ENCODE data around the gene CHST6.
A peak's percentile ranks its signal among the peaks of the same experiment; 100 is the strongest.
"Not testable (repeated sequence)": the region's sequence is repeated elsewhere in the genome, so short reads cannot be mapped to it uniquely, and the experiment has no call there.

The CHST6 gene

DNA sequence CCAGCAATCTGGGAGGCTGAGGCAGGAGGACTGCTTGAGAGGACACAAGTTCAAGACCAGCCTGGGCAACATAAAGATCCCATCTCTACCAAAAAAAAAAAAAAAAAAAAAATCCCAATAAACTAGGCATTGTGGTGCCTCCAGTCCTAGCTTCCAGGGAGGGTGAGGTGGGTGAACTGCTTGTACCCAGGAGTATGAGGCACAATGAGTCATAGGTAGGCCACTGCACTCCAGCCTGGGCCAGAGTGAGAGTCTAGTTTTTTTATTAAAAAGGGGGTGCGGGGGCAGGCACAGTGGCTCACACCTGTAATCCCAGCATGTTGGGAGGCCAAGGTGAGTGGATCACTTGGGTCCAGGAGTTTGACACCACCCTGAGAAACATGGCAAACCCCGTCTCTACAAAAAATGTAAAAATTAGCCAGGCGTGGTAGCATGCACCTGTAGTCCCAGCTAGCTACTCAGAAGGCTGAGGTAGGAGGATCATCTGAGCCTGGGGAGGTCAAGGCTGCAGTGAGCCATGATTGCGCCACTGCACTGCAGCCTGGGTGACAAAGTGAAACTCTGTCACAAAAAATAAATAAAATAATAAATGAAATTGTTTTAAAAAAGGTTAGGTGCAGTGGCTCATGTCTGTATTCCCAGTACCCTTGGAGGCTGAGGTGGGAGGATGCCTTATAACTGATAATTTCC, 7.8 kb upstream of the CHST6 start:
- no peak for DNase-seq (ENCODE audit: low spot score)

- DNase-seq (ENCODE audit: low spot score), result not testable (repeated sequence)
These were observed 6.6 kb upstream of the CHST6 start for GRCh38 chr16:75501820-75502219.

GRCh38 chr16:75501359-75501758, 6.1 kb upstream of the CHST6 start:
- DNase-seq (ENCODE audit: low spot score), result no peak

DNA sequence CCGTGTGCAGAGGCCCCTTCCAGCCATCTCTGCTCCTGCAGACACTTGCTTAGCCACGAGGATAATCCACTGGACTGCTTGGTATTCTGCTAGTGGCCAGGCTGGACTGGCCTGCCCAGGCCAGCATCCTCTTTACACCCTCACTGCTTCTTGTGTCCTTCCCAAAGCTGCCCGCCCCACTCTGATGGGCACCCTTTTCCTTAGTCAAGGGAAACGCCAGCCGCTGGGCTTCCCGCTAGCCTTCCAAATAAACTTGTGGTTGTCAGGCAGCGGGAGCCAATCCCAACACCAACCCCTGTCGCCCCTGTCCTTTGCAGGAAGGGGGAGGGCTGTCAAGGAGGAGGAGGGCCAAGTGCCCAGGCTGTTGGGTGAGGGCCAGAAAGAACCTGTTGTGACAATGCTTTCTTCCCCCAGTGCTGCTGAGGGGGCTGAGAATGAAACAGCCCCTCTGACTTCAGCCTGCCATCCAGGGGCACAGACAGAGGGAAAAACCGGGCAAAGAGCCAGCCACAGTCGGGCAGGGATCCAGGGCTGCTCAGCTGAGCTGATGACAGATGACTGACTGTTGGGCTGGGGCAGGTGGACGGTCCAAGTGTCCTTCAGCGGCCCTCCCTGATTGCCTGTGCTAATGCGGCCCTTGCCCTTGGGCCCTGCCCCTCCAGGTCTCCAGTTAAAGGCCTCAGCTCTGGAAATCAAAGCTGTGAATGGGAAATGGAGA, 3.5 kb upstream of the CHST6 start:
- DNase-seq (ENCODE audit: low spot score), result not testable (repeated sequence)

- DNase-seq (ENCODE audit: low spot score), result no peak
These were observed 2.3 kb upstream of the CHST6 start for GRCh38 chr16:75497558-75497957.

DNA sequence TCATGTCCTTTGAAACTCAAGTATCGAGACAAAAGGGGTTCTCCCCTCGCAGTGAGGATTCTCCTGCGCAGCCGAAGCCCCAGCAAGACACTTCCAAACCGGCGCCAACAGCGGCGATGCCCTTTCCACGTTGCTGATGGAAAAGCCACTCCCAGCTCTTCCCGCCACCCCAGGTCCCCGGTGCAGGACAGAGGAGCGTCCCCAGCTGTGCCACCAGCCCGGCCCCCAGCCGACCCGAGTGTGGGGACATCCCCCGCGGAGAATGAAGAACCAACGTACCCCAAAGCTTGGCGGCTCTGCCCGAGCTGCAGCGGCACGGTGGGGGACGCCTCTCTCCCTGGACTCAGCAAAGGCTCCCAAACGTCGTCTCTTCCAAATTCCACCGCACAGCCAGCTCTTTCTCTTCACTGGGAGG, 573 bp downstream of the CHST6 start:
- no peak for DNase-seq (ENCODE audit: low spot score)

DNA sequence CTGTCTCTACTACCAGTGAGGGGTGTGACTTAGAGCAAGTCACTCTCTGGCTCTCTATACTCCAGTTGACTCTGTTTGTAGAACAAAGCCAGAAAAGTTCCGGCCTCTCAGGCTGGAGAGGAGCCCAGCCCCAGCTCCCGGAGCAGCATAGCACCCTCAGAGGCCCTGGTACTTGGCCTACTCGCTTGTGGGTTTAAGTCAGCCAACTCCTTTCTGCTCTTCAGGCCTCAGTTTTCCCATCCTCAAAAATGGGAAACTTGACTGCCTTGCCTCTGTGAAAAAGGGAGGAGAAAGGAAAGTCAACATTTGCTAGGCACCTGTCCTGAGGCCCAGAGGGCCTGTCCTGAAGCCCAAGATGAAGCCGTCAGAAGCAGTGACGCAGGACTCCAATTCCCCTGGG, 1.1 kb downstream of the CHST6 start:
- DNase-seq (ENCODE audit: low spot score), result no peak

- peak; percentile 45 for DNase-seq (ENCODE audit: low spot score)
These were observed 3.4 kb downstream of the CHST6 start for GRCh38 chr16:75491876-75492275.

GRCh38 chr16:75488322-75488721, 6.9 kb downstream of the CHST6 start:
- DNase-seq (ENCODE audit: low spot score), result no peak

DNA sequence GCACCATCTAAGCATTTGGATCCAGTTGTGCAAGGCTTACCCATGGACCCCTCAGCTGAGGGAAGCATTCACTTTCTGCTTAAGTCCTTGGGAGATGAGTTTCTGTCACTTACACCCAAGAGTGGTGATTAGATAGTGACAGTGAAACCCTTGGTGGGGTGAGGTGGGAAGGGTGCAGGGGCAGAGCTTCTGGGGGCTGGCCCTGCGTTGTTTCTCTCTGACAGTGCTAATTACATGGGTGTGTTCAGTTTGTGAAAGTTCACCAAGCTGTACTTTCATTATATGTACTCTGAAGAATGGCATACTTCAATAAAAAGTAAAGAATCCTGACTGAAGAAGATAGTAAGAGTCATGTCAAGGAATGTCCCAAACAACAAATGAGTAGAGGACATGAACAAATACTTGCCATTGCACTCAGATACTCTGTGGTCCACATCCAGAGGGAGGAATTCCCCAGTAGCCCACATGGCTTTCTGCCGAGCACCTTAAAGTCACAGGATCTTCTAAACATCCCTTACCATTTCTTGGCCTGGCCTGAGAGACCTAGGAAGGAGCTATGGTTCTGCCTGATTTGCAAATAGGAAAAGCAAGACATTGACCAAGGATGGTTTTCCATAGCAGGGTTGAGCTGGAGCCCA, 8.4 kb downstream of the CHST6 start:
- no peak for DNase-seq (ENCODE audit: low spot score)

- peak; percentile 56 for DNase-seq (ENCODE audit: low spot score)
These were observed 9.1 kb downstream of the CHST6 start for GRCh38 chr16:75486014-75486675.

- no peak for DNase-seq (ENCODE audit: low spot score)
These were observed 9.8 kb downstream of the CHST6 start for GRCh38 chr16:75485230-75486013.

- peak; percentile 86 for DNase-seq (ENCODE audit: low spot score)
These were observed 12.0 kb downstream of the CHST6 start for GRCh38 chr16:75483222-75483621.

GRCh38 chr16:75482434-75483205, 12.6 kb downstream of the CHST6 start:
- DNase-seq (ENCODE audit: low spot score), result no peak

DNA sequence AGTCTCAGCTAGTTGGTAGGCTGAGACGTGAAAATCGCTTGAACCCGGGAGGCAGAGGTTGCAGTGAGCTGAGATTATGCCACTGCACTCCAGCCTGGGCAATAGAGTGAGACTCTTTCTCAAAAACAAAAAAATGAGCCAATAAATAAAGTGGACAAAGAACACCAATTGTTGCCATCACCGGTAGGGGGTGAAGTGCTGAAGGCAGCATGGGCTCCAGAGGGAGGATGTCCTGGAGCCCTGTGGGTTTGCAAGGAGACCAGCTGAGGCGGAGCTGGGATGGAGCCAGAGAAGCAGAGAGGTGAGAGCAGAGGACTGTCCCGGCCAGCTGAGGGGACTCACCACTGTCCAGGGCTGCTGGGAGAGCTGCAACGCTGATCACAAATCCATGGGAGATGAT, 13.8 kb downstream of the CHST6 start:
- DNase-seq (ENCODE audit: low spot score), result no peak

DNA sequence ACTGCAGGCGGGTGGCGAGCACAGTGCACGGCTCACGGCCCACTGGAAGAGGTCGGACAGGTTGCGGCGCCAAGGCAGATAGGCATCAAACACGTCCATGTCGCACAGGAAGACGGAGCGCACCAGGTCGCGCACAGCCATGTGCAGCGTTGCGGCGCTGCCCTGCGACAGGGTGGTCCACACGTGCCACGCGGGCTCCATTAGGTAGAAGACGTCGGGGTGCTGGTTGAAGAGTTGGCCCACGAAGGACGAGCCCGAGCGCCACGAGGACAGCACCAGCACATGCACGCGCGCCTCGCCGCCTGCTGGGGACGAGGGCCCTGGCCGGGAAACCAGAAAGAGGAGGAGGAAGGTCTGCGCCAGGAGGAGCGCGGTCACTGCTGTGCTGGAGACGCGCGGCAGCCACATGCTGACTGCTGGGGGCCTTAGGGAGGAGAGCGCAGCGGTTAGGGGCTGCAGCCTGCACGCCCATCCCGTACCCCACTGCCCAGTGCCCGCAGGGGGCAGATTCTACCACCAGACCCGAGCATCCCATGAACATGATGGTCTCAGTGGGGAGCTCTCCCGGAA, 15.7 kb downstream of the CHST6 start:
- no peak for DNase-seq (ENCODE audit: low spot score)

DNA sequence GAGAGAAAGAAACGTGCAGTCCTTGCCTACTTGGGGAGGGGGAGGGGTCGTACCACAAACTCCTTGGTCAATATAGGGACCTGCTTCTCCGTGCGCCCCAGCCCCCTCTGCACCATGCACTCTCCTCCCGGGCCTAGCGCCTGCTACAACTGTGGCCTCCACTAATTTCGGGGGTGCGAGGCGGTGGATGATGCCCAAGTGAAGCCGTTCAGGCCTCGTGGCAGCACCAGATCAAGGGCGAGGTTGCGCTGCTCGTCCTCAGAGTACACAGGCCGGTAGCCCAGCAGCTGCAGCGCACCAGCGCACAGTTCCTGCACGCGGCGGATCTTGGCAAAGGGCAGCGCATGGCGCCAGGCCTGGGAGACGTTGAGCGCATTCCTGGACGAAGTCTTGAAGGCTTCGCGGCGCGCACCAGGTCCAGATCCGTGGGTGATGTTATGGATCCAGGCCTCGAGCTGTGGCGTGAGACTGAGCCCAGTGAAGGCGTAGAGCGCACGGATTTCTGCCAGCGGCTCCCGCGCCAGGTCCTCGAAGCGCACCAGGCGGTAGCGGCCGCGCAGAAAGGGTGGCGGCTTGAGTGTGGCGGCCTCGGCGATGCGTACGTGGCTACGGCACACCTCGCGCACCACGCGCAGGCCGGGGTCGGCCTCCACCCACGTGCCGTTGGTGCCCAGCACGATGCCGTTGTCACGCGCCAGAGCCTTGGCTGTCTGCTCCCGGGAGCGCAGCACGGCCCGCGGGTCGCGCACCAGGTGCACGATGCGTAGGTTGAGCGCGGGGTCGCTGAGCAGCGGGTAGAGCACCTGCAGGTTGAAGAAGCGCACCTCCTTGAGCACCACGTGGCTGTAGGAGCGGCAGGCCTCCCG, 16.5 kb downstream of the CHST6 start:
- DNase-seq (ENCODE audit: low spot score), result no peak

DNA sequence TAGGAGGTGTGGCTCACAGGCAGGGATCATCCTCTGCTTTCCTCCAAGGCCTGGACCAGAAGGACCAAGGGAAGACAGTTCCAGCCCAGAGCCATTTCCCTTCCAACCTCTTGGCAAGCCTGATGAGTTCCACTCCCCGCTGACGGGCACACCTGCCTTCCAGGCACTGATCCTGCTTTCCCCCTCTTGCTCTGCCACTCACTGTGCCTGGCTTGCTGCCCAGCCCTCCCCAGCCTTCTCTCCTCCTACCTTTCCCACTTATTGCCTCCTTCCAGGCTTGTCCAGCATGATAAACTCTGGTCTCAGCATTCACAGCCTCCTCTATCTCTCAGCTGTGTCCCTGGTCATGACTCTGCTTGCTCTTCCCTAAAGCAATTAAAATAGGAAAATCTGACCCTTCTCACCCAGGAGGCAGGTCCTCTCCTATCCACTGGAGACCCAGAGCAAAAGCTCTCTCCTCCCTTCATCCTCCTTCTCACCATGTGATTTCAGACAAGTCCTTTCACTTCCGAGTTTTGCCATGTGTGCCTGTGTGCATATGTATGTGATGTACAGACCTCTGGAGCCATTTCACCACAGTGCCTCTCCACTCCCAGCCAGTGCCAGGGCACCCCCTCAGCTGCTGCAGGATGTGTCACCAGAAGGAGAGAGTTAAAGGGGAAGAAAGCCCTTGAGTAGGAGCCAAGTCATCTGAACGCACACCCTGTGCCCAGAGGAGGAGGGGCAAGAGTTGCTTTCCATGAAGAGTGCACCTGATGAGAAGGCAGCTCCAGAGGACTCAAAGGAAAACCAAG, 17.4 kb downstream of the CHST6 start:
- no peak for DNase-seq (ENCODE audit: low spot score)

DNA sequence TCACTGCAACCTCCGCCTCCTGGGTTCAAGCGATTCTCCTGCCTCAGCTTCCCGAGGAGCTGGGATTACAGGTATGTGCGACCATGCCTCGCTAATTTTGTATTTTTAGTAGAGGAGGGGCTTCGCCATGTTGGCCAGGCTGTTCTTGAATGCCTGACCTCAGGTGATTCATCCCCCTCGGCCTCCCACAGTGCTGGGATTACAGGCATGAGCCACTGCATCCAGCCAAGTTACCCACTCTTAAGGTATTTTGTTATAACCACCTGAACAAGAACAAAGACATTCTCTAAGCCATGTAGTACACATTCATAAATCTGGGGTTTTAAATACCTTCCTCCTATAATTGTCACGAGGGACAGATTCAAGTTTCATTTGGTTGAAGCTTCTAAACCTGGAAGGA, 18.4 kb downstream of the CHST6 start:
- DNase-seq (ENCODE audit: low spot score), result no peak

Measured in LoVo (cell line).